H1 (cell line): Measurements from ENCODE around the gene OR1S2.

ENCODE experiments used
- ATF3 ChIP-seq: IDR thresholded peaks from 2 replicates; pipeline ENCODE4 v1.6.1; 2011; ENCODE audit warnings: low read depth, mild to moderate bottlenecking, low read length; ENCODE audit not compliant: insufficient read depth
- EP300 ChIP-seq, 2 experiments: IDR thresholded peaks; 1 replicate in 1 of 2; 2 replicates in 1 of 2; pipeline ENCODE4 v1.6.1; 2011 to 2012; ENCODE audit warnings: low read depth in 2 of 2, low read length in 2 of 2, mild to moderate bottlenecking in 2 of 2, borderline replicate concordance in 1 of 2, inconsistent platforms in 1 of 2, moderate library complexity in 1 of 2
- EZH2 ChIP-seq: fragments of 200-600 bp; sonication (generic); IDR thresholded peaks from 2 replicates; pipeline ENCODE4 v1.7.1; 2012; ENCODE audit warnings: low read depth, mild to moderate bottlenecking, moderate library complexity, low read length, inconsistent platforms; ENCODE audit not compliant: severe bottlenecking

- TF ChIP-seq EP300 (IDR thresholded peaks at IDR 0.05; ENCODE audit: borderline replicate concordance in 1 of 2, low read depth in 2 of 2, low read length in 2 of 2) (no peak), EZH2 (no peak), ATF3 (no peak)
Measured at GRCh38 chr11:58222721-58223120, 18.8 kb upstream of the OR1S2 start.
